Measurements from ENCODE around the gene ERBB2. TPM values are rescaled to one million over a fixed set of nuclear protein-coding genes. Genes with fewer than 3 reads are reported as not detected.

Gene ERBB2
- total RNA-seq, 1 donor from 2014 or later = 49.0 TPM

- Mint-ChIP-seq H3K27ac (ENCODE audit: unreplicated experiment) (no peak overlapping the region), H3K9me3 (ENCODE audit: unreplicated experiment) (no peaks in the 10 kb centered on the region), H3K4me3 (ENCODE audit: unreplicated experiment) (no peak overlapping the region), H3K36me3 (ENCODE audit: low read depth, unreplicated experiment) (no peaks in the 10 kb centered on the region), H3K4me1 (ENCODE audit: unreplicated experiment) (no peaks in the 10 kb centered on the region), H3K27me3 (ENCODE audit: unreplicated experiment) (peaks cover 2% of the 10 kb centered on the region)
- DNase-seq (ENCODE audit: low spot score) = no peak
- no peak for TF ChIP-seq CTCF (IDR thresholded peaks at IDR 0.05; ENCODE audit: unreplicated experiment)
These were observed 65.9 kb downstream of the ERBB2 start for GRCh38 chr17:39765766-39766165.

GRCh38 chr17:39767147-39767546 is 67.3 kb downstream of the ERBB2 start:
- Mint-ChIP-seq H3K9me3 (ENCODE audit: unreplicated experiment) (no peaks in the 10 kb centered on the region), H3K4me1 (ENCODE audit: unreplicated experiment) (peaks cover 4% of the 10 kb centered on the region), H3K27me3 (ENCODE audit: unreplicated experiment) (peaks cover 2% of the 10 kb centered on the region), H3K4me3 (ENCODE audit: unreplicated experiment) (no peak overlapping the region), H3K27ac (ENCODE audit: unreplicated experiment) (no peak overlapping the region), H3K36me3 (ENCODE audit: low read depth, unreplicated experiment) (no peaks in the 10 kb centered on the region)
- no peak for TF ChIP-seq CTCF (IDR thresholded peaks at IDR 0.05; ENCODE audit: unreplicated experiment)
- DNase-seq (ENCODE audit: low spot score) = no peak

- no peak for DNase-seq (ENCODE audit: low spot score)
- TF ChIP-seq CTCF (IDR thresholded peaks at IDR 0.05; ENCODE audit: unreplicated experiment) = no peak
- Mint-ChIP-seq H3K4me1 (ENCODE audit: unreplicated experiment) (peaks cover 8% of the 10 kb centered on the region), H3K9me3 (ENCODE audit: unreplicated experiment) (no peaks in the 10 kb centered on the region), H3K27ac (ENCODE audit: unreplicated experiment) (no peak overlapping the region), H3K27me3 (ENCODE audit: unreplicated experiment) (peaks cover 2% of the 10 kb centered on the region), H3K36me3 (ENCODE audit: low read depth, unreplicated experiment) (no peaks in the 10 kb centered on the region), H3K4me3 (ENCODE audit: unreplicated experiment) (no peak overlapping the region)
These were observed 70.2 kb downstream of the ERBB2 start for GRCh38 chr17:39769974-39770587.

- TF ChIP-seq CTCF (IDR thresholded peaks at IDR 0.05; ENCODE audit: unreplicated experiment) = no peak
- H3K27me3 Mint-ChIP-seq (ENCODE audit: unreplicated experiment) = peaks cover 2% of the 10 kb centered on the region
- H3K27ac Mint-ChIP-seq (ENCODE audit: unreplicated experiment) = no peak overlapping the region
- peaks cover 8% of the 10 kb centered on the region for H3K4me1 Mint-ChIP-seq (ENCODE audit: unreplicated experiment)
- no peaks in the 10 kb centered on the region for H3K9me3 Mint-ChIP-seq (ENCODE audit: unreplicated experiment)
- no peak overlapping the region for H3K4me3 Mint-ChIP-seq (ENCODE audit: unreplicated experiment)
- DNase-seq (ENCODE audit: low spot score) = no peak
- no peaks in the 10 kb centered on the region for H3K36me3 Mint-ChIP-seq (ENCODE audit: low read depth, unreplicated experiment)
These were observed 72.6 kb downstream of the ERBB2 start for GRCh38 chr17:39772415-39772814.

GRCh38 chr17:39772987-39773934 is 73.4 kb downstream of the ERBB2 start:
- Mint-ChIP-seq H3K27me3 (ENCODE audit: unreplicated experiment) (no peaks in the 10 kb centered on the region), H3K4me3 (ENCODE audit: unreplicated experiment) (no peak overlapping the region), H3K27ac (ENCODE audit: unreplicated experiment) (no peak overlapping the region)

More at GRCh38 chr17:39772987-39773934, 73.4 kb downstream of the ERBB2 start:
- Mint-ChIP-seq H3K4me1 (ENCODE audit: unreplicated experiment) (peaks cover 13% of the 10 kb centered on the region), H3K9me3 (ENCODE audit: unreplicated experiment) (no peaks in the 10 kb centered on the region), H3K36me3 (ENCODE audit: low read depth, unreplicated experiment) (no peaks in the 10 kb centered on the region)
- TF ChIP-seq CTCF (IDR thresholded peaks at IDR 0.05; ENCODE audit: unreplicated experiment) = no peak
- DNase-seq (ENCODE audit: low spot score) = no peak

Data from endothelial cell (in vitro differentiated cells).